ENCODE measurements around the gene C5.

C5 gene

DNA sequence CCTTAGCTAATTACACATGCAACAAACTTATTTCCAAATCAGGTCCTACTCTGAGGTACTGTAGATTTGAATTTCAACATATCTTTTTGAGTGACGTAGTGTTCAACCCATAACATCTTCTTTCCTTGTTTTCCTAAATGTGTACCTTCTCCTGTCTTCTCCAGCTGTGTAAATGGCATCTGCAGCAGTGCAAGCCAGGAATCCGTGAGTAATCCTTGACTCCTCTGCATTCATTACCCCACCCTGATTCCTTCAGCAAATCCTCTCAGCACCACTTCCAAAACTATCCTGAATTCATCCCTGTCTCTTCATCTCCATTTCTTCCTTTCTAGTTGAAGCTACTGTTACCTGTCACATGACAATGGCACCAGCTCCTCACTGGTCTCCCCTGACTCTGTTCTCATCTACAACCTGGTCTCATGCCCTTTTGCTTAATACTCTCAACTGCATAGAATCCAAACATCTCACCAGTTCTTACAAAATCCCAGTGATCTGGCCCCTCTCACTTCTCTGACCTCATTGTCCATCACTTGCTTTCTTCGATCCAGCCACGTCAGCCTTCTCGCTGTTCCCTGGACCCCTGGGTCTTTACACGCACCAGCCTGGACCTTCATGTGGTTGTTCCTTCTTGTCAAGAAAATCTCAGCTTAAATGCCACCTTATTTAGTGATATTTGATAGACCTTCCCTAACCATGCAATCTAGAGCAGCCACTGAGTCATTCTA is 108.9 kb downstream of the C5 start:
- no peak for DNase-seq (ENCODE audit: low spot score)

GRCh38 chr9:120940573-120940972 is 109.5 kb downstream of the C5 start:
- no peak for DNase-seq (ENCODE audit: low spot score)

DNA sequence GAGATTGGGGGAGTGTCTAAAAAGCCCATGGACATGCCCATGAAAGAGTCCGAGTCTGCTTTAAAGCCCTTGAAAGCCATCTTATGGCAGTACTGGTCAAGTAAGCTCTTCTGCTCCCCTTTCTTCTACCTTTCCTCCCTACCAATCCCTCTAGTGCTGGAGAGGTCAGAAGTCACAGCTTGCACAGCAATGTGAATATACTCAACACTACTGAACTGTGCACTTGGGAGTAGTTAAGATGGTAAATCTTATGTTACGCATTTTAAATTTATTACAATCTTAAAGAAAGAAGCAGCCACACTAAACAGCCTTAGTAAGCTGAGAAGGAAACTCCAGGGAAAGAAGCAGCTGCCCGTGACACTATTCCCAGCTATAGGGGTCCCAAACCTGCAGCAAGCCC is 111.2 kb downstream of the C5 start:
- no peak for DNase-seq (ENCODE audit: low spot score)

- DNase-seq (ENCODE audit: low spot score), result no peak
Measured at GRCh38 chr9:120937596-120937995, 112.5 kb downstream of the C5 start.

GRCh38 chr9:120937127-120937526 is 112.9 kb downstream of the C5 start:
- DNase-seq (ENCODE audit: low spot score), result no peak

- DNase-seq (ENCODE audit: low spot score), result no peak
Measured at GRCh38 chr9:120936764-120937122, 113.3 kb downstream of the C5 start.

DNA sequence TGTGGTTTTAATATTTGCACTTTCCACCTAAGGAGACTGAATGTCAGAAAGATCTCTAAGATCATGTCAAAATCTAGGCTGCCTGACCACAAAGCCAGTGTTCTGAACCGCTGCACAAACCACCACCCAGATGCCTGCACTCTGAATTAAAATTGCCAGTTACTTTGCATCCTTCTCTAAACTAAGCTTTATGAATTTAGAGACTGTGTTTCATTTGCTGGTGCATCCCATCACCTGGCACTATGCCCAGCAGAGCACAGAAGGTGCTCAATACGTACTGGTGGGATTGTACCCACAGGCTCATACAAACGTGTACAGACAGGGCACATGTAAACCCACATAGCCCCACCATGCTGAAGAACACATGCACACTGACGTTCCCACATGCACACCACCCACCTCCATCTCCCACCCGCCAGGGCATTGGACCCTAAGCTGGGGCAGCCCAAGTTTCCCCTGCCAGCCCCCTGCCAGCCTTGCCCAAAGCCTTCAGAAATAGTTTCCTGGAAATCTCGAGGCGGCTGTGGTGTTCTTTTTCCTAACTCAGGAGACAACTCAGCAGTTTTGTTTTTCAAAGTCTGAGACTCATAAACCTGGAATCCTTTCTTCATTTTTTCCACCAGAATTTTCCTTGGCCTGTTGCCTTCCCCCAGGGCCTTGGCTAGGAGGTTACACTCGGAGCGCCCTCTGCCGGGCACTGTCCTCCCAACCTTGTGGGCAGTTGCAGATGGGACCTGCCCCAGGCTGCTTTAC is 113.9 kb downstream of the C5 start:
- peak; percentile 77 for DNase-seq (ENCODE audit: low spot score)

DNA sequence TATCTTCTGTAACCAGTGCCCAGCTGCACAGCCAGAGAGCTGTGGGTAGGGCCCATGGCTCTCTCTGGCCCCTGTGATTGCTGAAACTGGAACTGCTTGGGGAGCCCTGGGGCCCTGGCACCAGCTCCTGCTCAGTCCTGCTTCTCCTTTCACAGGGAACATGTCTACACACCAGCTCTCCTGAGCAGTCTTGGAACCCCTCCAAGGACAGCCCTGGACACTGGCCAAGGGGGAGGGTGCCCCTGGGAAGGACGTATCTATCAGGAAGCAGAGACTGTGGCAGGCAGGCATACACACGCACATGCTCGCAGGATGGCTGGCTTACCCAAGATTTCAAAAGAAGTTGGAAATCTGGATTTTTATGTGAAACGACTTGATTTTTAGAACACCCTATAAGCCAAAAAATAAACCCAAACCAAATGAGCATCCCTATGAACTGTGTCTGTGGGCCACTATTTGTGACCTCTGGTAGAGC is 114.7 kb downstream of the C5 start:
- DNase-seq (ENCODE audit: low spot score), result peak; percentile 35

DNA sequence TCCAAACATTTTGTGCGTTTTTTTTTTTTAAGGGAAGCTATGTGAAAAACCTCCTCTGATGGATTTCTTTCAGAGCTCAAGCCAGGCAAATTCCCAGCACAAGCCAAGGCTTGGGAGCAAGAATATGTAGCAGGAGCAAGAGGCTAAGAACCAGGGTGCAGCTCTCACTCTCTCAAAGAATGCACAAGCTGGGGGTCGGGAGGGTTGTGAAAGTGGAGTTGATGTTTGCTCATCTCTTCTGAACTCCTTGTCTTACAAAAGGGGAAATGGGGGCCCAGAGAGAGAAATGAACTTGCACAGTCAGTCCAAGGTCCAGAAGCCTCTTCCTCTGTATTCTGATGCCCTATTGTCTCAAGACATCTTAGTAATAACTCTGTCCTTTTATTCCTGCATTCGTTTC is 115.8 kb downstream of the C5 start:
- no peak for DNase-seq (ENCODE audit: low spot score)

DNA sequence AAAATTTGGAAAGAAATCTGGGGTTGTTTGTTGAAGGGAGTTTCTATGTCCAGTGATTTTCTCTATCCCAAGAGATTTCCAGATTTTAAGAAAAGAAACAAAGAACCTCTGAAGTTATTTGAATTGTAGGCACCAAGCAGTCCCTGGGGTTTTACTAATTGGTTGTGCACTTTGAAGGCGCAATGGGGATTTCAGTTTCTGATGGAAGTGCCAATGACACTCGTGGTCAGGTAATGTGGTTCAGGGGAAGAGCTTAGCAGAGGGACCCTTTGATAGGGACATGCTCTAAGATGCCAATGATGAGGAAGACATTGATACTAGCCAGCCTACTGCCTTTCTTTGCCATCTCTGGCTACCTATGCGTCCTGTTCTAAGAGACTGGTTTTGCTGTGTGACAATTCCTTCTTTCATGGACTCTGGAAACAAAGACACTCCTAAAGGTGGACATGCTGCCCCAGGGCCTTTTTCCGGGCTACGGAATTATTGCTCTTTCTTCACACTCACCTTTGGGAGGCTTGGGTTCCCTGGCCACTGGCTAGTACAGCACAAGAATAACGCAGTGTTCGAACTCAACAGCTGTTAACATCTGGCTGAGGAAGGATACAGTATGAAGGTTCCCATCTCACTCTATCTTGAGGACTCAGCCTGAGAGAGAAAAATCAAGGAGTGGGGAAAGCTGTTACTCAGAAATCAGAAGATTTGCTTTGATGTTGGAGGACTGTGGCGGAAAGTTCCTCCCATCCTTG is 116.6 kb downstream of the C5 start:
- no peak for DNase-seq (ENCODE audit: low spot score)

- DNase-seq (ENCODE audit: low spot score), result no peak
Measured at GRCh38 chr9:120932086-120932823, 117.8 kb downstream of the C5 start.

DNA sequence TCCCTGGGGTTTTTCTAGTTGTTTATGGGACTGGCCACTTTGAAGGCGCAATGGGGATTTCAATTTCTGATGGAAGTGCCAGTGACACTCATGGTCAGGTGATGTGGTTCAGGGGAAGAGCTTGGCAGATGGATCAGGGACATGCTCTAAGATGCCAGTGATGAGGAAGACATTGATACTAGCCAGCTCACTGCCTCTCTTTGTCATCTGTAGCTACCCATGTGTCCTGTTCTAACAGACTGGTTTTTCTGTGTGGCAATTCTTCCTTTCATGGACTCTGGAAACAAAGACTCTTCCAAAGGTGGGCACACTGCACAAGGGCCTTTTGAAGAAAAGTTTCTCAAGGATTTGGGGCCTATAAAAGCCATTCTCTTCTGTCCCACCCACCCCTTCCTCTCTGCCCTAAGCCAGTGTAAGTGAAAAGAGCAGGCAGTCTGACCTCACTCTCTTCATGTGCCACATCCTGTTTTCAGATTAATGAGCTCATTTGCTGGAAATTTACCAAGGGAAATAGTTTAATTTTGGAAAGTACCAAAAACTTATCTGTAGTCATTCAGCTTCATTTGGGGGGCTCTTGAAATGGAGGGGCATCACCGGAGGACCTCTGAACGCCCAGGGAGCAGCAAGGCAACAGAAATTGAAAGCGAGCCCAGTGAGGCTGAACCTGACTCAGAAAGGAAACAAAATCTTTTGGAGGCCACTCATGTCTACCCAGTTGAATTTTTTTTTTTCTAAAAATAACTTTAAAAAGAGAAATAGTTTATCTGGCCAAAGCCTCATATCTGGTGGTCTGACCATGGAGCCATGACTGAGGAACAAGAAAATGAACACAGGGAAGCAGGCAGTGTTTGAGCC is 118.6 kb downstream of the C5 start:
- DNase-seq (ENCODE audit: low spot score), result peak; percentile 20

- DNase-seq (ENCODE audit: low spot score), result no peak
Measured at GRCh38 chr9:120929229-120929791, 120.8 kb downstream of the C5 start.

- peak; percentile 54 for DNase-seq (ENCODE audit: low spot score)
Measured at GRCh38 chr9:120928483-120929228, 121.4 kb downstream of the C5 start.

- no peak for DNase-seq (ENCODE audit: low spot score)
Measured at GRCh38 chr9:120928015-120928482, 122.0 kb downstream of the C5 start.

GRCh38 chr9:120927269-120928014 is 122.6 kb downstream of the C5 start:
- no peak for DNase-seq (ENCODE audit: low spot score)

DNA sequence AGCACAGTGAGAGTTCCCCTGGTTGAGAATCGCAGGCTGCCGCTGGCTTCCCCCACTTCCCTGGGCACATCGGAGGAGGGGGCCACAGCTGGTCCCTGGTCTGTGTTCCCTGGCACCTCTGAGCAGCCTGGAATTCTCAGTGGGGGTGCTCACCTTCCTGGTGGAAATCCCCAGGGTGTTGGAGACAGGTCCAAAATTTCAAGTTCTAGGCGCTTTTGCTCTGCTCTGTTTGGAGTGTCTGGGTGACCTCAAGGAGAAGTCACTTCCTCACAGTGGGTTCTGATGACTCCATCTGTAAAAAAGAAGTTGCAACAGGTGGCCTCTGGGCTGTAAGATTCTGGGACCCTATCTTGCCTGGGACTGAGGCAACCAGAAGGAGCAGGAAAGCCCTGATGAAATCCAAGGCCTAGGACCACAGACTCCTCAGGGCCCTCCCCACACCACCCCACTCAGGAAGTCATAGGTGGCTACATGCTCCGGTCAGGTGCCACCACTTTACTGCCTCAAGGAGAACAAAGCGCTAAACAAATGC is 123.6 kb downstream of the C5 start, which contains the start of gene TRAF1:
Gene TRAF1, minus strand, starts transcription at position 400 of the 532 bp plus-strand sequence. CDS start 721 bp downstream, outside the sequence.
- no peak for DNase-seq (ENCODE audit: low spot score)

DNA sequence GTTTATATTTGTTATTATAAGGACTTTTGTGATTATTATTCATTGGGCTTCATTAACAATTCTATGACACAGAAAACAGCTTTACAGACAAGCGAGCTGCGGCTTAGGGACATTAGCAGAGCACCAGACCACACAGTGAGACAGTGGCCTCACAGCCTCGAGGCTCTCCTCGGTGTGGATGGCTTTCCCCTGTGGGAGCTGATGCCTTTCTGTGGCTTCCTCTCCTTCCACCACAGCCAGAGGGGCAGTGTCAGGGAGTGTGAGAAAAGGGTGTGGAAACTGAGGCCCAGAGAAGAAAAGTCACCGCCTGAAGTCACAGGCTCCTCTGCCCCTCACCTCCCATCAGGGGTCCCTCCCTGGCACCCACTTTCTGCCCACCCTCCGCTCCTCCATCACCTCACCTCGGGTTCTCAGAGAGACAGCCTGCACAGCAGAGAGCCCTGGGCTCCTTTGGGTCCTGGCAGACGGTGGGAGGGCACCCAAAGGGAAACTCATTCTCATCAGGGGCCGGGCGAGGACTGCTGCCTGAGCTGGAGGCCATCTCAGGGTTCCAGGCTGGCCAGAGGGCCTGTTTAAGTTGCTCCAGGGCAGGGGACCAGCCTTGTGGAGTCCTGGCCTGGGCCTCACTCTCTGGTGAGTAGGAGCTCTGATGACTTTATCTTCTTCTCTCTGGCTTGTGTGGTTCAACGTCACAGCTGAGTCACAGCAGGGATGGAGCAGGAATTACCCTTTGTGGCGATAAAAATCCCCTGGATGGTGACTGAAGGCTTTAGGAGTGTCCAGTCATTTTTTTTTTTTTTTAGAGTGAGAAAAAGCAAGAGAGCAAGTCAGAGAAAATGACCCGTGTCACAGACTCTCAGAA is 124.3 kb downstream of the C5 start:
- peak; percentile 47 for DNase-seq (ENCODE audit: low spot score)

All from SW480 (cell line).